Renal cortex interstitium (tissue), 15 donors: ENCODE results near the gene KDM4F. TPM values are rescaled to one million over a fixed set of nuclear protein-coding genes. Genes with fewer than 3 reads are reported as not detected.
"Not testable (repeated sequence)": the region's sequence is repeated elsewhere in the genome, so short reads cannot be mapped to it uniquely, and the experiment has no call there.

ENCODE experiments used
- DNase-seq, 11 donors: peaks; one replicate each; pipeline ENCODE4 v3.0.0-alpha.2; 2013; ENCODE audit warnings: low read depth in 9 of 11, low spot score in 4 of 11; ENCODE audit errors: extremely low read depth in 1 of 11
- long read RNA-seq, 16 experiments: transcript quantifications; one replicate each; lab custom pipeline, GENCODE V29; 2026
- polyA plus RNA-seq, 3 donors: library from polyadenylated mRNA; unstranded; fragments of 120-200 nt; gene quantifications; one replicate each; pipeline ENCODE4 v1.2.1, GENCODE V29; 2013; ENCODE audit not compliant: insufficient read length in 3 of 3

Gene KDM4F
- polyA plus RNA-seq: not detected
- long read RNA-seq, donor 1: 0 reads
- long read RNA-seq, donor 2: 0 reads
- long read RNA-seq, donor 3: 0 reads
- long read RNA-seq, donor 4: 0 reads
- long read RNA-seq, donor 5: 0 reads
- long read RNA-seq, donor 6: 0 reads
- long read RNA-seq, donor 7: 0 reads
- long read RNA-seq, donor 8: 0 reads
- long read RNA-seq, donor 9: 0 reads
- long read RNA-seq, donor 10: 0 reads
- long read RNA-seq, donor 11: 0 reads
- long read RNA-seq, donor 12: 0 reads
- long read RNA-seq, donor 13: 0 reads
- long read RNA-seq, donor 14: 0 reads
- long read RNA-seq, donor 15: 0 reads
- long read RNA-seq, donor 16: 0 reads

GRCh38 chr11:95049122-95049521 is at the start of gene KDM4F:
KDM4F (plus strand) TSS chr11:95049422.
- not testable (repeated sequence) for DNase-seq

DNA sequence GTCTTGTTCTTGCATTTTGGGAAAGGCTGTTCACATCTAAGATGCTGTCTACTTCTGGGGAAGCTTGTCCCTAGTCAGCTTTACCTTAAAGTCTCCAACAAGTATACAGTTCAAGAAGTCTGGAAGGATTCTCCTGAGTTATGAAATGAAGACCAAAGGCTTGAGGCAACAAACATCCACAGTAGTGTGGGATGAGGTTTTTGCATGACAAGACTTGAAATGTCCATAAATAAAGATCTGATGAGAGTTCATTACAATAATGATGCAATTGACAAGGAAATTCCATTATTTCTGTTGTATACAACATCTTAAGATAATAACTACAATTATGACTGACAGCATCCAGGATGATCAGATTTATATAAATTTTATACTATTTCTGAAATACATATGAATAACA is 45.5 kb upstream of the KDM4F start:
- no peak for DNase-seq

DNA sequence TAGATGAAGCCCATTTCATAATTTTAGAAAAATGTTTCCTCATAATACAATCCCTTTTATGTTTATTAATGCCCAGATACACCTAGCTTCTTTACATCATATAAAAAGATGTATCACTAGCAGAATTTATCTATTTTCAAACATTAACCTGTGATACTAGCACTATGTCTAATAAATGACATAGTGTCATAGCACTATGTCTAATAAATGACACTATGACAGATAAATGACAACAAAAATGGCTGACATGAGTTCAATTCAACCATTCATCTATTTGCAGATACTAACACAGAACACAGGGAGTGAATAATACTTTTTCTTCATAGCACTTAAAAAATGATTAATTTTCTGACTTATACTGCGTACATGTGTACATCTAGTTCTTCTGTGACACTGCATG is 43.6 kb upstream of the KDM4F start:
- no peak for DNase-seq

- DNase-seq: no peak
Measured at GRCh38 chr11:95011376-95011775, 37.8 kb upstream of the KDM4F start.

DNA sequence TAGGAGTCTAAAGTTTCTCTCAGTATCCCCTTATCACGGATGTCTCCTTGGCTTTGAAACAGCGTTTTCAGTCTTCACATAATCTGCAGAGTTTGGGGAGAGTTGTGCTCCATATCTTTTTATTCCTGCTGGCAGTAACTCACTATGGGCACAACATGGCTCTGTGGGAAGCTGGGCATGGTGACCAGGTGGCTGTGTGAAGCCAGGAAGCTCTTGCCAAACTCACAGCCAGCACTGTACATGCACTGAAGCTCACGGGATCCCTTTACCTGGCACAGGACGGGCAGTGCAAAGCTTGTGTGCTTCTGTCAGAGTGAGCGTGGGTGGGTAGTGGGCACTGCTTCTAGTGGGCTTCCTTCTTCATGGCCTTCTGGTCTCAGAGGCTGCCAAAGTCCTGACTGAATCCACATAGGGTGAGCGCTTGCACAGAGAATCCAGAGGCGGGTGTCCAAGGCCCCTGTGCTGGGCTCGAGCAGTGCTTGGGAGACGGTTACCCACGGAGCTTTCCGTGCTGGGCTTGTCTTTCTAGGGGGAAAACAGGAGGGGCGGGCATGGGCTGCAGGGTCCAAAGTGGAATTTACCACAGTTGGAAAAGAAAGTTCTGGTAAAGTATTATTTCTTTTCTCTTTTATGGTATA is 34.9 kb upstream of the KDM4F start:
- DNase-seq: no peak

DNA sequence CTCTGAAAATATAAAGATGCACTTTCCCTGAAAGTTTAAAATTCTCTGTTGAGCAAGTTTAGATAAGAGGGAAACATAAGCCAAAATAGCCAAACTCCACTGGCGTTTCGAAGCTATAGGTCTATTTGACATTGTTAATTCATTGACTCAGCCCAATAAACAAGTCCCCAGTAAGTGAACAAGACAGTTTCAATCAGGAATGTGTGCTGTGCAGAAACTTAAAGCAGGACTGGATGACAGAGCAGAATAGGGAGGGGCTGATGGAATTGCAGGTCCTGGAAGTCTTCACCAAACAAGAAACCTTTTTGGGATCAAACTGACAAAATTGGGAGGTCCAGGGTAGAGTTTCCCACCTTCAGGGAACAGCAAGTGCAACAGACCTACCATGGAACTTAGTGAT is 33.1 kb upstream of the KDM4F start:
- no peak for DNase-seq

DNA sequence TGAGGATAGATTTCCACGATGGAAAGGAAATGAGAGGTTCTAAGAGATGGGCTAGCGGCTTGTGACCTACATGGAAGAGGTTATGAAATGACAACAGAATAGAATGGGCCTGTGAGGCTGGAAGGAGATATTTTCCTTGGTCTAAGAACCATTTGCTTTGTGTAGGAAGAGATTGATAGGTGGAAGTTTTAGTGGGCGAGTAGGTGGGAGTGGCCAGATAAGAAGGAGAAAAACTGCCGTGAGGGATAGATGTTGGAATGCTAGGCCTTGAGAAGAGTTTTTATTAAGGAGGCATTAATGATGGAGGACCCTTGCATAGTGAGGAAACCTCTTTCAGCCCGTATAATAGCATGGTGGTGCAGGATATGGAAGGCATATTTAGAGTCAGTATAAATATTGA is 27.8 kb upstream of the KDM4F start:
- not testable (repeated sequence) for DNase-seq

GRCh38 chr11:95024958-95025357 is 24.3 kb upstream of the KDM4F start, which contains the start of gene KDM4E:
KDM4E (plus strand) TSS chr11:95025258; CDS start chr11:95025558, 300 bp downstream.
- no peak for DNase-seq

GRCh38 chr11:95025594-95025993 is 23.6 kb upstream of the KDM4F start:
- DNase-seq: not testable (repeated sequence)

DNA sequence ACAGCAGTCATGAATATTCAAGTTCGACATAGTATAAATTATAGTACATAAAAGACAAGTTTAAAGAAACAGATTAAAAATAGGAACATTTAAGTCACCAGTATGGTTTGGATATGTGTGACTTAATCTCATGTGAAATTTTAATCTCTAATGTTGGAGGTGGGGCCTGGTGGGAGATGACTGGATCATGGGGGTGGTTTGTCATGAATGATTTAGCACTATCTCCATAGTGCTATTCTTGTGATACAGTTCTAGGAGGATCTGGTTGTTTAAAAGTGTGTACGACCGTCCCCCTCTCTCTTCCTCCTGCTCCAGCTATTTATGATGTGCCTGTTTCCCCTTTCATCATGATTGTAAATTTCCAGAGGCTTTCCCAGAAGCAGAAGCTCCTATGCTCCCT is 20.9 kb upstream of the KDM4F start:
- DNase-seq: no peak

DNA sequence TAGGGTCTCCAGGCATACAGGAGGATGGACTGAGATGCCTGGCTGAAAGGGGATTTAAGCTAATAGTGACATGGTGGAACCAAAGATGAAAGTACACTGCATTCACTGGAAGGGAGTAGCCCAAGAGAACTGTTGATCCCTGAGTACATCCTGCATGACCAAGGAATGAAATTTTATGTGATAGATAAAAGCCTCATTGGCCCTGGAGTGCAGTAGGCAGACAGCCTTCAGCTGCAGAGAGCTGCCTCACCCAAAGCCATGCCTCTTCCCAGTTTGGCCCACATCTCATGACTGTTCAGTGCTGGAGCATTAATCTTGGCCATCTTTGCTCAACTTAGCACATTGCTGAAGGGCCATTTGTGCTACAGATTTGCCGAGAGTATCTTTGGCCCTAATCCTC is 16.2 kb upstream of the KDM4F start:
- no peak for DNase-seq

DNA sequence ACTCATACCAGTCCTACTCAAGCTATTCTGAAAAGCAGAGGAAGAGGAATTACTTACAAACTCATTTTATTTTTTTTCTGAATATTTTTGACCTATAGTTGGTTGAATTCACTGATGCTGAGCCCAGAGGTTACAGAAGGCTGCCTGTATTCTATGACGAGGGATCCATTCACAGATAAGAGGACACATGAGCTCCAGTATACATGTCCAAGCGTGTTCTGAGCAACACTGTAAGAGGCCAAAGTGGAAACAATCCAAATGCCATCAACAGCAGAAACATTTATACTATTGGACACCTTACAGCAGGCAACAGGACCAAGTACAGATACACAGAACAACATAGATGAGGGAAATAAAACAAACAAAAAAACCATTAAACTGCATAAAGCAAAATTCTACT is 13.9 kb upstream of the KDM4F start:
- DNase-seq: no peak

DNA sequence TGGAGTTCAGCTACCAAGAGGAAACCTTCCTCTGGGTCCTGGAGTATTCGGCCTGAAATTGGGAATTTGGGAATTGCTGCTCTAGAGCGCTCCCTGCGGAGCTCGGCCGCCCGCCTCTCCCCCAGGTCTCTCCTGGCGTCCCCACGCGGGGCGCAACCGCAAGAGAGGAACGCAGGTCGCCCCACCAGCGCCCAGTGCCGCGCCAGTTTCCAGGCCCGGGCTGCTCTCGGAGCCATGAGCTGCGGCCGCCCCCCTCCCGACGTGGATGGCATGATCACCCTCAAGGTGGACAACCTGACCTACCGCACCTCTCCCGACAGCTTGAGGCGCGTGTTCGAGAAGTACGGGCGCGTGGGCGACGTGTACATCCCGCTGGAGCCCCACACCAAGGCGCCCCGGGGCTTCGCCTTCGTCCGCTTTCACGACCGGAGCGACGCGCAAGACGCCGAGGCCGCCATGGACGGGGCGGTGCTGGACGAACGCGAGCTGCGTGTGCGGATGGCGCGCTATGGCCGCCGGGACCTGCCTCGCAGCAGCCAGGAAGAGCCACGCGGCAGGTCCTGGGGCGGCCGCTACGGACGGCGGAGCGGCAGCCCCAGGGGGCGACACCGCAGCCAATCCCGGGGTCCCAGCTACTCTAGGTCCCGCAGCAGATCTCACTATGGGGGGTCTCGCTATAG is 11.7 kb upstream of the KDM4F start:
- DNase-seq: peak in 1 of 11 donors; percentile 12

DNA sequence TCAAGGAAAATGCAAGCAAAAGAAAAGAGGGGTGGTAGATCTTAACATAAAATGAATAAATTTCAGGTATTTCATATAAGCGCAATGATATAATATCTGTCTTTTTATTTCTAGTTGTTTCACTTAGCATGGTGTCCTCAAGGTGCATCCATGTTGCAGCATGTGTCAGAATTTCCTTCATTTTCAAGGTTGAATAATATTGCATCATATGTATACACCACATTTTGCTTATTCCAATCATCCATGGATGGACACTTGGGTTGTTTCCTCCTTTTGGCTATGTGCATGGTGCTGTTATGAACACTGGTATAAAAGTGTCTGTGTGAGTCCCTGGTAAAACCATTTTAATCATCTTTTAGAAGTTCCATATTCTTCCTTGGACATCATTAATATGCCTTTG is 7.0 kb upstream of the KDM4F start:
- DNase-seq: no peak

- no peak for DNase-seq
Measured at GRCh38 chr11:95042906-95043305, 6.3 kb upstream of the KDM4F start.

DNA sequence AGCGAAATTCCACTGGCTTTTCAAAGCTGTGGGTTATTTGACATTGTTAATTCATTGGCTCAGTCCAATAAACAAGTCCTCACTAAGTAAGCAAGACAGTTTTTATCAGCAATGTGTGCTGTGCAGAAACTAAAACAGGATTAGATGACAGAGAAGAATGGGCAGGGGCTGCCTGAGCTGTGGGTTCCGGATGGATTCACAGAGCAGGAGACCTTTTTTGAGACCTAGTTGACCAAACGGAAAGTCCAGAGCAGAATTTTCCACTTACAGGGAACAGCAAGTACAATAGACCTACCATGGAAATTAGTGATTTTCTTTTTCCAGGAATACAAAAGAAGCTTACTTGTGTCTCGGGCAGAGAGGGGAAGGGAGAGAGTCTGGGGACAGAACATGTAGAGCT is 5.2 kb upstream of the KDM4F start:
- no peak for DNase-seq

GRCh38 chr11:95045812-95046211 is 3.4 kb upstream of the KDM4F start:
- DNase-seq: no peak

DNA sequence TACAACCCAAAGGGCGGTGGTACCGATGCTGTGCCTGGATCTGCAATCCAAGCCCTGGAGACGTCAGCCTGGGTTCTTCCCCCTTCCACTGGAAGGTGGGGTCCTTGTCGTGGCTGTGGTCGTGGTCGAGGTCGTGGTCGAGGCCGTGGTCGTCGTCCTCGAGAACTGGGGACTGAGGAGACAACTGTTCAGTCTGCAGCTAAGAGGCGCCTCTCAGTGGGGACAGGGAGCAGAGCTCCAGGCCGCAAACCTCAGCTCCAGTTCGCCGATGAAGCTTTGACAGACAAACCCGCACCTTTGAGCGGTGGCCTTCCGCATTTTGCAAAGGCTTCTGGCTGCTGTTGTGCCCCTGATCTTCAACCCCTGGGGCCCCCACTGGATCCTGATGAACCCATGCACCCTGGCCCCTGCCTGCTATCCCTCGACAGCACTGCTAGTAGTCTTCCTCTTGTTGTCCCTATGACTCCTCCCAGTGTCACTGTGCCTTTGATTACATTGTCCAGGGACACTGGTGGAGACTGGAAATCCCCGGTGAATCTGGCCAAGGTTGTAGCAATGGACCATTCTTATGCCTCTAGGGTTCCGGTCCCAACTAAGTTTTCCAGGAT is 1.5 kb downstream of the KDM4F start:
- DNase-seq: no peak

GRCh38 chr11:95054356-95054755 is 5.1 kb downstream of the KDM4F start:
- no peak for DNase-seq
